Measurements from ENCODE around the gene FKBP7.
"Not testable (repeated sequence)": the region's sequence is repeated elsewhere in the genome, so short reads cannot be mapped to it uniquely, and the experiment has no call there.

FKBP7 gene, protein sequence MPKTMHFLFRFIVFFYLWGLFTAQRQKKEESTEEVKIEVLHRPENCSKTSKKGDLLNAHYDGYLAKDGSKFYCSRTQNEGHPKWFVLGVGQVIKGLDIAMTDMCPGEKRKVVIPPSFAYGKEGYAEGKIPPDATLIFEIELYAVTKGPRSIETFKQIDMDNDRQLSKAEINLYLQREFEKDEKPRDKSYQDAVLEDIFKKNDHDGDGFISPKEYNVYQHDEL

DNA sequence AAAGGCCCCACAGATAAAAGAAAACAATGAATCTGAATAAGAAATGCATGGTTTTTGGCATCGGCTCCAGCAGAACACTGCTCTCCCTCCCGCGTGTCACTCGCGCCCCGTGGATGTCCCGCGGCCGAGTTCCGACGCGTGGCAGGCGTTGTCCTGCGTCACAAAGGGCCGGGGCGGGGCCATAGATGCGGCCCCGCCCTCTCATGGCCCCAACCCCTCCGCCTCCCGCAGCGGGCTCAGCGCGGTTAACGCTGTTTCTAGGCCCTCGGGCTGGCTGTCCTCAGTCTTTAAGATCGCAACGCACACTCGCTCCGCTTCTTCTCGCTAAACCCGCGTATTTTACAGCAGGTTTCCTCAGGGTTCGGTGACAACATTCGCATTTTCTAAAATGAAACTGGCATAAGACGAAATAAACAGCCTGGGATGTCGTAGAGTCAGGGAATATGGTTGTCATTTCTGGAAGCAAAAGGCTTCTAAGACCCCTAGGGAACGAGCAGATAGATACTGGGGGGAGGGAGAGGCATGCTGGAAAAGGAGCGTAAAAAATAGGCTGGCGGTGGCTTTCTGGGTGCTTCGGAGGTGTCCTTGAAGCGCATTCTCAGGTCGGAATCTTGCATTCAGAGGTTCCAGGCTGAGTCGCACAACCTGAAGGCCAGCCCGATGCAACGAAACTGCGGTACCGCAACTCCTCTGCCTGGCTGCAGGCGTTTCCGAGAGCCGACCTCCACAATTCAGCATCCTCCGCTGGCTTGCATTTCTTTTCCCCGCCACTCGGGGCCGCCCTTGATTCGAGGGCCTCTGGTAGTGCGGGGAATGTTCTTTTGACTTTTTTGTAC is at the start of gene FKBP7:
Gene FKBP7, minus strand, starts transcription at position 162 of the 836 bp plus-strand sequence. Its CDS starts 101 bp downstream, at position 61.
- DNase-seq: peak; percentile 55

DNA sequence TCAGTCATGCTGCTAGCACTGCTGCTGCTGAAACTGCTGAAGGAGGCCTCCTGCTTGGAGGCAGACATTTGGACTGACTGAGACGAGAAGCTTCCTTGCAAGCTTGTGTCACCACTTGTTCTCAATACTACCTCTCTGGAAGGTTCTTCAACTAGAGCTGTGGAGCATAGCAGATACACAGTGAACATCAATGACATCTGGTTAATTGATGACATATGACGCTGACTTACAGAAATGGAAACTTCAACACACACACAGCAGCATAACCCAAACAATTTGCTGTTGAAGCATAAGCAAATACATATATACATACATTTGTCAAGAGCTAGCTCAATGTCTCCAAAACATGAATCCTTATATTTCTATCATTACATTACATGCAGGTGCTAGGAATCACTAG is 49.2 kb upstream of the FKBP7 start:
- no peak for DNase-seq

DNA sequence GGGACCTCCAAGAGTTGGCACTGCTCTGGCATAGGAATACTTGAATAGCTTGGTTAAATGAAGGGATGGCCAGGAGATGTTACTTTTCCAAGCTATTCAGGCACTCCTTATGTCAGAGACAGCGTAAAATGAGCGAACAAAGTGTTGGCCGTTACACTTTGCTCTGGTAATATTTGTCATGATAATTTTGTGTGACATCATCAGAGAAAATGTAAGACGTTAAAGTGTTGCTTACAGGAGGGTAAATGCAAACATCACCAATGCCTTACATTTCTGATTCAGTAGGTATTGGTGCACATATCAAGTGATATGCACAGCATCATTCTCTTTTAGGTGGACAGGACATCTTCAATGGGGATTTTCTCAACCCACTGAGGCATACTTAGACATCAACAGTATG is 47.9 kb upstream of the FKBP7 start:
- no peak for DNase-seq

DNA sequence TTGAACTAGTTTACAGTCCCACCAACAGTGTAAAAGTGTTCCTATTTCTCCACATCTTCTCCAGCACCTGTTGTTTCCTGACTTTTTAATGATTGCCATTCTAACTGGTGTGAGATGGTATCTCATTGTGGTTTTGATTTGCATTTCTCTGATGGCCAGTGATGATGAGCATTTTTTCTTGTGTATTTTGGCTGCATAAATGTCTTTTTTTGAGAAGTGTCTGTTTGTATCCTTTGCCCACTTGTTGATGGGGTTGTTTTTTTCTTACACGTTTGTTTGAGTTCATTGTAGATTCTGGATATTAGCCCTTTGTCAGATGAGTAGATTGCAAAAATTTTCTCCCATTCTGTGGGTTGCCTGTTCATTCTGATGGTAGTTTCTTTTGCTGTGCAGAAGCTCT is 47.1 kb upstream of the FKBP7 start:
- DNase-seq: not testable (repeated sequence)

DNA sequence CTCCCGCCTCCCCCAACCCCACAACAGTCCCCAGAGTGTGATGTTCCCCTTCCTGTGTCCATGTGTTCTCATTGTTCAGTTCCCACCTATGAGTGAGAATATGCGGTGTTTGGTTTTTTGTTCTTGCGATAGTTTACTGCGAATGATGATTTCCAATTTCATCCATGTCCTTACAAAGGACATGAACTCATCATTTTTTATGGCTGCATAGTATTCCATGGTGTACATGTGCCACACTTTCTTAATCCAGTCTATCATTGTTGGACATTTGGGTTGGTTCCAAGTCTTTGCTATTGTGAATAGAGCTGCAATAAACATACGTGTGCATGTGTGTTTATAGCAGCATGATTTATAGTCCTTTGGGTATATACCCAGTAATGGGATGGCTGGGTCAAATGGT is 46.6 kb upstream of the FKBP7 start:
- DNase-seq: not testable (repeated sequence)

DNA sequence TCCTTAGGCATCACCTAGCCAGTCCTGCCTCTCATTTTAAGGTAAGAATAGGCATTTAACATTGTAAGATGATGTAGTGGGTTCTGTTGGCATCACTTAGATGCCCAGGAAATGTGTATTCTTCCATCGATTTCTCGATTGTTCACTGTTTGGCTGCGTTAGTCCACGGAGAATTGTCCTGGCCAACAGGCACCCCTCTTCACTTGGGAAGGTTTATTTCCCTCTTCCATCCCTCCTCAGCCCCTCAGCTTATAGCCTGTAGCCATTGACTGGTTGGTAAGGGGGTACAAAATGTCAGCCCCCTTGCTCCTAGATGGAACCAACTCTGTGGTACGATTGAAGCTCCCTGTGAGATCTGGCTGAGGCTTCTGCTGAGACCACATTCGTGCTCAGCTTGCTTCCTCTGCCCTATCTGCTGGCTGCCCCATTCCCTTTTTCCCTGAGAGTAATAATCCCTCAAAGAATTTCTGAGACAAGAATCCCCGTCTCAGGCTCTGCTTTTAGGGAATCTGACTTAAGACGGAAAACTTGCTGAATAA is 45.3 kb upstream of the FKBP7 start:
- DNase-seq: no peak

DNA sequence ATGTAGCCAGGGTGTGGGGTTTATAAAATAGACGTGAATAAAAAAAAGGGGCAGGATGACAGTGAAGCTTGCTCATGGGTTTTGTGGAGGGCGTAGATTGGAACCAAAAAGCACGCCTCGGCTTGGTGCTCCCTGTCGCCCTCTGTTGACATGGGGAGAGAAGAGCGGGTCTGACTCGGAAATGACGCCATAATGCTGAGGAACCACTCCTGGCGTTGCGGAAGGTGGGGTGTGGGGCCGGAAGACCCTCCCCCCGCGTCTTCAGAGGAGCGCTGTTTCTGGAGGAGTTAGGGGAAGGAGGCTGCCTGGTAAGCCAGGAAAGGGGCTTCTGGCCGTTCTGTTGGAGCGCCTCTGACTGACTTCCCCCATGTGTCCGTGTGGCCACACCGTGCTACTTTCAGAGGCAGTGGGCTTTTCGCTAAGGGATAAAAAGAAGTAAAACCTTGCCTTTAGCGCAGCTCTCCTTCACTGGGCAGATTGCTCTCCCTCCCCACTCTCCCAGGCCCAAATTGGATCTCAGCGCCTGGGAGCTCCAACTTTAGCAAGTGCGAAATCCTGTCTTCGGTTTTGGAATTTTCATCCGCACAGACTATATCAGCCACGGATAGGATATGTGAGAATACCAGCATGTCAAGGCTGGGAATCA is 44.7 kb upstream of the FKBP7 start:
- no peak for DNase-seq

DNA sequence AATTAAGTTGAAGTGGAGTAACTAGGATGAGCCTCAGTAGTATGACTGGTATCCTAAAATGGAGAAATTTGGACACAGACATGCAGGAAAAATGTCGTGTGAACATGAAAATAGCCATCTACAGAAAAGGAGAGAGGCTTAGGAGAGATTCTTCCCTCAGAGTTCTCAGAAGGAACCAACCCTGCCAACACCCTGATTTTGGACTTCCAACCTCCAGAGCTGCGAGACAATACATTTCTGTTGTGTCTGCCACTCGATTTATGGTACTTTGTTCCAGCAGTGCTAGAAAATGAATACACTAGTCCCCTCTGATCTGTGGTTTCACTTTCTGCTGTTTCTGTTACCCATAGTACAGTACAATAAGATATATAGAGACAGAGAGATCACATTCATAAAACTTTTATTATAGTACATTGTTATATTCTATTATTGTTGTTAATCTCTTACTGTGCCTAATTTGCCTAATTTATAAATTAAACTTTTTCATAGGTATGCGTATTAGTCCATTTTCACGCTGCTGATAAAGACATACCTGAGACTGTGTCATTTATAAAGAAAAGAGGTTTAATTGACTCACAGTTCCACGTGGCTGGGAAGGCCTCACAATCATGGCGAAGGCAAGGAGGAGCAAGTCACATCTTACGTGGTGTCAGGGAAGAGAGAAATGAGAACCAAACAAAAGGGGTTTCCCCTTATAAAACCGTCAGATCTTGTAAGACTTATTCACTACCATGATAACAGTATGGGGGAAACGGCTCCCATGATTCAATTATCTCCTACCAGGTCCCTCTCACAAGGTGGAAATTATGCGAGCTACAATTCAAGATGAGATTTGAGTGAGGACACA is 43.1 kb upstream of the FKBP7 start:
- DNase-seq: no peak

DNA sequence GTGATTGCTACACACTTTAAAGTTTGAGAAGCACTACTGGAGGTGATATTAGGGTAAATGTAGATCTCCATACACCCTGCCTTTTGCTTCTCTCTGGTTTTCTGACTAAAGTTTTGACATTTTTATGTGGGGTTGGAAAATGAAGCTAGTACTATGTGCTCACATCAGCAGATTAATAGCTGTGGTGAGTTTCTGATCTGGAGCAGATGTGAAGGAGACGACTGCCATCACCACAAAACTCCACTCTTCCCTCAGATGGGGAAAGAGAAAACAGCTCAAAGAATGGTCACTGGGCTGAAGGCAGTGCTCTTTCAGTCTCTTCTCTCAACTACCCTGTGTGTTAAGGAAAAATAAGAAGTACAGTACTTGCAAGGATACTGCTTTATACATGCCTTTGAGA is 39.1 kb upstream of the FKBP7 start:
- DNase-seq: no peak

DNA sequence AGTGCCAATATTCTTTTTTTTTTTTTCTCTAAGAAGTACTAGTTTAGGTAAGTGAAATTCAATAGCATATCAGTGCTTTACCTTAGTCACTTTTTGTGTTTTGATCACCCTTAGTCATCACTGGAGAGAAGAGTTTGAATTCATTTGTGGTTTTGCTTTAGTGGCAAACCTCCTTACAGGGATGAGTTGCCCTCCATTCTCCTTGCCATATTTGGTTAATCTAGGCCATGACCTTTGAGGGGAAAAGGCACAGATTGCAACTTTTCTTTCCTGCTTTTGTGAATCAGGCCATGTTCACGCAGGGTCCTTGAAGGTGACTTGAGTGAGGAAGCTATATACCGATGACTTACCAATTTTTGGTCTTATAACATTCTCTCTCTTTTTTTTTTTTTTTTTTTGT is 36.3 kb upstream of the FKBP7 start:
- no peak for DNase-seq

DNA sequence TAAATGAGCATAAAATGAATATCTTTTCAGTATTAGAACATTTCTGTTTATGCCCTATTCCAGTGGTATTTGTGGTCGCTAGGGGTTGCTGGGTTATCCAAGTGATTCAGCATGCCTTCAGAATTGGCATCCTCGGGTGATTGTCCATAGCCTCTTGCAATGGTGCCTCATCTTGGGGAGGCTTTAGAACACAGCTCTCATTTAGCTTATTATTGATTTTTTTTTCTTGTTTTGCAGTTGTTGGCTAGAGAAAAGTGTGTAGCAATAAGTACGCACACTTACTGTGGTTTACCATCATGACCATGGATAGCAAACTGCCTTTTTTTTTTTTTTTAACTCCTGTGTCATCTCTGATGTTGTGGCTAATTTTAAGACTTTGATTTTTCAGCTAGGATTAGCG is 35.5 kb upstream of the FKBP7 start:
- DNase-seq: no peak

DNA sequence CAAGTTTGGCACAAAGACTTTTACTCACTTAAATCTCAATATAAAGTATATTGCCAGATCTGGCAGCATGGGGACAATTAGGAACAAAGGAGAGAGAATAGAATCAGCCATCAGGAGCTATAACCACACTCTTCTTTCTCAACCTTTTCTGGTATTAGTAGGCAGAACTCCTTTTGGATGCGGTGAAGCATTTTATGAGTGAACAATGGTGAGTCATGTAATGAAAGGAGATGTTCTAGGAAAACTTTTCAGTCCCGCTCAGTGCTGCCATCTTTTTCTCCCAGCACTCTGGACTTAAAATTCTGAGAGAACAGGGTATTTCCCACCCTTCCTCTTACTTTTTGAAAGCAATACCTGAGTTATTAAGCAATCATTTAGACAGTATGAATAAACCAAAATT is 34.1 kb upstream of the FKBP7 start:
- no peak for DNase-seq

DNA sequence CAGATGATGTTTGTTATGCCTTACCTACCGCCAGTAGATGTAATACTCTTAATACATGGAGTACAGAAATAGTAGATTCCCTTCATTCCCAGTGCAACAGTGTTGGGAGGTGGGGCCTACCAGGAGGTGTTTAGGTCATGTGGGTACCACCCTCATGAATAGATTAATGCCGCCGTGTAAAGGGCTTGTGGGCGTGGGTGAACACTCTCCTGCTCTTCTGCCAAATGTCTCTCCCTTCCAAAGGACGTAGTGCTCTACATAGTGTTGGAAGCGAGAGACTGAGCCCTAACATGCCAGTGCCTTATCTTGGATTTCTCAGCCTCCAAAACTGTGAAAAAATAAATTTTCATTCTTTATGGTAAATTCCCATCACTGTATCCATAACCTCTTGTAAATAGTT is 32.0 kb upstream of the FKBP7 start:
- no peak for DNase-seq

DNA sequence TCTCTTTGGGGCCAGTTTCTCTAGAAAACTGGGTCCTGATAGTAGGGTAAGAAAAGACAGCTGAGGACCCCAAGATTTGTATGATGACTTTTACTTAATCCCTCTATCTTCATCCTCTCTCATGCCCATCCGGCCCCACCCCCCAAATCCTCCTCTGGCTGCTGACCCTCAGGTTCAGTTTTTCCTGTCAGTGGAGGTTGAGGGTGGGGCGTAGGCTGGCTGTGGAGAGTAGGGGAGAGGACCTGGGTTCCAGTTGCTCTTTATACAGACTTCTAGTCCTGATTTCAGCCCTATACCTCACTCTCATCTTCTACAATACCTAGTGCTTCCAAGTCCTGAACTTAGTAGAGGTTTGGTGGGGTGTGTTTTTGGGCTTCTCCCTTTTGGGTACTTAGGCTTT is 30.2 kb upstream of the FKBP7 start:
- DNase-seq: no peak

DNA sequence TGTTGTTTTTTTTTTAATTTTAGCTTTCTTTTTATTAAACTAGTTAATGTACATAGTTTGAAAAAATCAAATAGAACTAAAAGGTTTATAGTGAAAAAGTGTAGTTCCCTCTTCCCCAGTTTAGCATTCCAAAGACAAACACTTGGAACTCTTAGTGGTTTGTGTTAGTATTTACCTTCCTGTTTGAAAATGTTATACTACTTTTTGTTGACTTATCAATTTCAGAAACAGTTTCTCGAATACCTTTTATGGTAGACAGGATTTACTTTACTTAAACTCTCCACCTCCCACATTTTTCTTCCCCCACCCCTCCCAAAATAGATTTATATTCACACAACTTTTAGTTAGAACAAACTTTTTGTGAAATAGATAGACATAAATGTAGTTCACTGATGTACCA is 28.5 kb upstream of the FKBP7 start:
- no peak for DNase-seq

DNA sequence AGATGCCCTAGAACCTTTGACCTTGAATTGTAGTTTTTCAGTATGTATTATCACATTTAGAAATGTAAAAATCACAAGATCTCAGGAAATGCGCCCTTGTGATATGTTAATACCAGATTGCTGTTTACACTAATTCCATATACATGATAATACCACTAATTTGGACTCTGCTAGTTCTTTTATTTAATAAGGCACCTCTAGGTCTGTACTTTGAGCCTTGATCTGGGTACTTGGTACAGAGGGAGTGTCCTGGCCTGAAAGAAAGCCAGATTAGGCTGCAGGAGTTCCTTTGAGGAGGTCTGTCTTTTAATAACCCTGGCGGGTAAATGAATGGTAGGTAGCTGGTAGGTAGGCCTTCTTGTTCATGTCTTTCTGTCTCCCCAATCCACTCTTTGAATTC is 28.1 kb upstream of the FKBP7 start:
- DNase-seq: no peak

DNA sequence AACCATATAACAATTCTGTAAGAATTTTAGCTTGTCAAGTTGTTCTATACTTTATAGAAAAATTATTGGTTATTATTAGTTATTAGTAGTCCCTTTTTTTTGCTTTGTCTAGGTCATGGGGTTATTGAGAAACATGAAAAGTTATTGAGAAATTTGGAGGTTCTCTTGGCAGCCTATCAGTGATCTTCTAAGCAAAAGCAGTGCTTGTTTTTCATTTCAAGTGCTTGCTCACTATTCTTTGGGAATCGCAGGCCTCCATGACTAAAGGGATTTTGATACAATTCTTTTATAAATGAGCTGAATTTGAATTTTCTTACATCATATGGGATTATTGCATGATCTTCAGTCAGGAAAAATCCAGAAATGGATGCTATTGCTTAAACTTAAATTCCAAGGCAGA is 27.7 kb upstream of the FKBP7 start:
- no peak for DNase-seq

DNA sequence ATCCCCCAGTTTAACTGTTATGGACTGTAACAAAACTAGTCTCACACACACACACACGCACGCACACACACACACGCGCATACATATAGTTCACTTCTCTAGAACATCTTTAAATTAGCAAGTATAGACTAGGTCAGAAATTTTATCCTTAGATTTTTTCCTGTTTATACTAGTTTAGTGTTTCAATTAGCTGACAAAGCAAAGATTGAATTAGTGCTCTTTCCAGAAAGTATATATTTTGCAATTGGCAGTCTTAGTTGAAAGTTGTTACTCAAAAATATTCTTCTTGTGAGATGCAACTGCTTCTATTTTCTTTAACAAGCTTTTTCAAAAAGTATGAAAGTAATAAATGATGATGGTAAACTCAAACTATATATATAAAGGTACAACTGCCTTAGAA is 24.4 kb upstream of the FKBP7 start:
- no peak for DNase-seq

DNA sequence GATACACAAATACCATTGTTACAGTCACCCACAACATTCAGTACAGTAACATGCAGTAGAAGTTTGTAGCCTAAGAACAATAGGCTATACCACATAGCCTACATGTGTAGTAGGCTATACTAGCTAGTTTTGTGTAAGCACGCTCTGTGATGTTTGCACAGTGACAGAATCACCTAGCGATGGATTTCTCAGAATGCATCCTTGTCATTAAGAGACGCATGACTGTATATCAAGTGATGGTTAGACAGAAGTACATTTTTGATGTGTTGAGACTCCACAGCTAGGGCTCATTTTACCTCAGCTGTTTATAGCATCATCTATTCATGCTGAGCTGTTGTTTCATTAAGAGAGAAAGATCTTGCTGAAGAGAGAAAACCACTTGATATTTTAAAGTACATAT is 21.2 kb upstream of the FKBP7 start:
- no peak for DNase-seq

DNA sequence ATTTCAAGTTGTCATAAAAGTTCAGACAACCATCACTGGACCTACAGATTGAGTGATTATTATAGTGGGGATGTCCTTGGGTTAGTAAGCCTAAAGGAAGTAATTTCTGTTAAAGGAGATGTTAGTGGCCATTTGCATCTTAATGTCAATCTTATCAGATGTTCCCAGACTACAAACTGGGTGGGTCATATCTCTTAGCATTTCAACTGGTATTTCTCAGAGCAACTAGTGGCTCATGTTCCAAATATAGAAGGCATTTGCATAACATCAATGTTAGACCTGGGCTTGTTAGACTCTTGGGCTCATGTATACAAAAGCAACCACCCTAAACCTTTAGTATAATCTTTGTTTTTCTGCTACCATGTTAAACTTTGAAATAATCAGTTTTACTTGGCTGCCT is 19.7 kb upstream of the FKBP7 start:
- no peak for DNase-seq

DNA sequence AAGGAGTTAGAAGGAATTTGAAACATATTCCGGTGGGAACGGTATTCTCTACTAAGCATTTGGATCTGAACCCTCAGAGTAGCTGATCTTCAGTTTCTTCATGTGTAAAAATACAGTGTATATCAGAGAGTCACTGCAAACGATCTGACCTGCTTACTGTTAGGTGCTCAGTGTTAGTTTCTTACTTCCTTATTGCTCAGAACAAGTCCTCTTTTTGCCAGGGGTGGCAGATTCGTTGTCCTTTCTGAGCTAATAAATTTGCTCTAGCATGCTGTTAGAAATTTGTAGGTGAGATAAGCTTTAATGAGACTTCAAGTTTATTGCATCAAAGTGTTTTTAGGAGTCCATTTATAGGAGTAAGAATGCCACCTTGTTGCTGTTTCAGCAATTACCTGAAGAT is 17.6 kb upstream of the FKBP7 start:
- DNase-seq: no peak

DNA sequence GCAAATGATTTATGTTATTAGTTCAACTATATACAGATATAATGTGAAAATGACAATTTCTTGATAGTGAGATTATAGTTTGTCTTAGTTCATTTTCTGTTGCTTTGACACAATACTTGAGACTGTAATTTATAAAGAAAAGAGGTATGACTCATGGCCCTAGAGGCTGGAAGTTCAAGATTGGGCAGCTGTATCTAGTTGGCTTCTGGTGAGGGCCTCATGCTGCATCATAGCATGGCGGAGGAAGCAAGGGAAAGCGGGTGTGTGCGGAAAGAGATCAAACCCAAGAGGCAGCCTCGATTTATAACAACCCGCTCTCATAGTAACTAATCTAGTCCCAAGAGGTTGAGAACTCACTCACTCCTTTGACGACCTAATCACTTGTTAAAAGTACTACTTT is 13.2 kb upstream of the FKBP7 start:
- DNase-seq: no peak

DNA sequence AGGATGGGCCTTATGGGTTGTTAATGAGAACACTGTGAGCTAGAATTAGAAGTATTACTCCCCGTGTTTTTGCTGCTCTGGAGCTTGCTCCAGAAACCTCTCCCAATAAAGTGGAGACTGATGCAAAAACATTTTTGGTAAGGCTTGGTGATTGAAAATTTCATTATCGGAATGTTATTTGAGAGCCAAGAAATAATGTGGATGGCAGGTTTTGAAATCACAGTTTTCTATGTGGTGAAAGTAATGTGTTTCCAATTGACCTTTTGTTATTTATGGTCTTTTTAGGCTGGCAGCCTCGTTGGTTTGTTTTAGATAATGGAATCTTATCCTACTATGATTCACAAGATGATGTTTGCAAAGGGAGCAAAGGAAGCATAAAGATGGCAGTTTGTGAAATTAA is 7.0 kb upstream of the FKBP7 start:
- DNase-seq: no peak

All from NCI-H2081 treated with DMSO at 0.1 percent for 48 hours (cell line).